Thyroid gland (tissue), 4 donors: ENCODE results near the gene FAM174A.

Experiments
- CTCF ChIP-seq, 6 experiments: fragments of 200-600 bp in 3 of 6; fragments of 450-650 bp in 3 of 6; sonication (generic) in 3 of 6; IDR thresholded peaks; one replicate each; pipeline ENCODE4 v1.5.1; 2016 to 2019; ENCODE audit warnings: antibody characterized with exemption in 6 of 6, mild to moderate bottlenecking in 2 of 6, inconsistent platforms in 1 of 6, moderate library complexity in 1 of 6
- POLR2A ChIP-seq, 2 donors: fragments of 450-650 bp; IDR thresholded peaks; one replicate each; pipeline ENCODE4 v1.6.1; 2017; ENCODE audit warnings: antibody characterized with exemption in 2 of 2, mild to moderate bottlenecking in 2 of 2, moderate library complexity in 1 of 2

GRCh38 chr5:100584069-100584468 is 48.9 kb downstream of the FAM174A start:
- TF ChIP-seq CTCF (IDR thresholded peaks at IDR 0.05) (no peak), POLR2A (IDR thresholded peaks at IDR 0.05) (no peak)
